K562 (cell line): Measurements from ENCODE around the gene SEMA4F. TPM values are rescaled to one million over a fixed set of nuclear protein-coding genes. Genes with fewer than 3 reads are reported as not detected.

Experiments used
- ATAC-seq: fragments of 200-7000 bp; cut with Tn5 transposase; 3 replicates; pipeline ENCODE4 v1.9.1; 2020; ENCODE audit warnings: moderate library complexity
- BruUV-seq: library from RNA; stranded (reverse); fragments of 400-500 nt; replicated peaks from 2 replicates; lab custom pipeline; 2021; lab: Mats Ljungman, UMichigan
- CTCF ChIA-PET: fragments of 300-600 bp; formaldehyde crosslinking; extraction: SDS; loops from one replicate; lab custom pipeline; 2021; ENCODE audit warnings: low intra/inter-chr PET ratio; lab: Yijun Ruan, JAX
- POLR2A ChIA-PET: fragments of 300-600, 350-650 bp; sonication (Branson Sonifier 250); formaldehyde crosslinking; extraction: SDS; loops from one replicate; lab custom pipeline; 2021; ENCODE audit warnings: antibody characterized with exemption, inconsistent platforms; lab: Yijun Ruan, JAX
- DNase-seq, 4 experiments: peaks; one replicate each; pipeline versions ENCODE4 v3.0.0 to v3.0.0-alpha.2; 2011 to 2018; ENCODE audit warnings: low spot score in 3 of 4, mixed read lengths in 3 of 4; ENCODE audit errors: extremely low read depth in 1 of 4
- FAIRE-seq: peaks from 2 replicates; lab custom pipeline; 2011; peaks lifted over from hg19 to GRCh38; lab: Jason Lieb, UNC
- H2AFZ ChIP-seq: 2 replicates; pipeline ENCODE4 v1.6.0; 2011; ENCODE audit warnings: low read depth, low read length, control low read depth, inconsistent platforms
- H3K27ac ChIP-seq: fragments of 200-600 bp; 3 replicates; pipeline ENCODE4 v1.8.0; 2011; ENCODE audit warnings: low read depth, mild to moderate bottlenecking, control low read depth, inconsistent platforms, low read length, moderate library complexity, mixed read lengths; ENCODE audit errors: extremely low read depth
- H3K27me3 ChIP-seq, 2 experiments: fragments of 300-600 bp in 1 of 2; 2 replicates in 1 of 2; 3 replicates in 1 of 2; pipeline versions ENCODE4 v1.6.0 to v1.8.0; 2011; ENCODE audit warnings: inconsistent platforms in 2 of 2, low read length in 2 of 2, mild to moderate bottlenecking in 1 of 2, mixed read lengths in 1 of 2, moderate library complexity in 1 of 2; ENCODE audit not compliant: control insufficient read depth in 2 of 2, insufficient read depth in 2 of 2
- H3K36me3 ChIP-seq: fragments of 300-600 bp; 3 replicates; pipeline ENCODE4 v1.8.0; 2011; ENCODE audit warnings: mild to moderate bottlenecking, low read length, inconsistent platforms; ENCODE audit not compliant: control insufficient read depth, insufficient read depth
- H3K4me1 ChIP-seq, 2 experiments: fragments of 200-600 bp in 1 of 2; replicated peaks in 1 of 2; 2 replicates in 1 of 2; 3 replicates in 1 of 2; pipeline versions ENCODE4 v1.5.1 to v1.8.0; 2011; ENCODE audit warnings: inconsistent platforms in 2 of 2, low read length in 2 of 2, mild to moderate bottlenecking in 1 of 2, mixed read lengths in 1 of 2, moderate library complexity in 1 of 2; ENCODE audit not compliant: control insufficient read depth in 2 of 2, insufficient read depth in 2 of 2
- H3K4me2 ChIP-seq: 2 replicates; pipeline ENCODE4 v1.6.1; 2011; ENCODE audit warnings: low read length, control low read depth, inconsistent platforms, mixed read lengths; ENCODE audit not compliant: insufficient read depth
- H3K4me3 ChIP-seq: fragments of 200-600 bp; sonication (generic), shearing (Covaris generic); 2 replicates; pipeline ENCODE4 v1.5.1; 2016; ENCODE audit warnings: control low read depth, inconsistent platforms
- H3K79me2 ChIP-seq: fragments of 200-600 bp; 3 replicates; pipeline ENCODE4 v1.8.0; 2011; ENCODE audit warnings: low read length, inconsistent platforms; ENCODE audit not compliant: control insufficient read depth, insufficient read depth
- H3K9ac ChIP-seq, 2 experiments: 2 replicates each; pipeline versions ENCODE4 v1.6.0 to v1.6.1; 2011; ENCODE audit warnings: low read depth in 2 of 2, low read length in 2 of 2, control low read depth in 1 of 2, inconsistent platforms in 1 of 2, mild to moderate bottlenecking in 1 of 2, mixed read lengths in 1 of 2; ENCODE audit not compliant: insufficient read depth in 1 of 2
- H3K9me1 ChIP-seq: one replicate; pipeline ENCODE4 v1.6.0; 2011; ENCODE audit warnings: inconsistent platforms, mild to moderate bottlenecking, low read length, moderate library complexity; ENCODE audit not compliant: control insufficient read depth, insufficient read depth
- H3K9me3 ChIP-seq: replicated peaks from 2 replicates; pipeline ENCODE4 v1.5.1; 2011; ENCODE audit warnings: low read depth, low read length, inconsistent platforms; ENCODE audit not compliant: control insufficient read depth, insufficient read depth
- H4K20me1 ChIP-seq: replicated peaks from 2 replicates; pipeline ENCODE4 v1.6.1; 2011; ENCODE audit warnings: low read length, inconsistent platforms, mixed read lengths; ENCODE audit not compliant: control insufficient read depth, insufficient read depth
- C11orf30 ChIP-seq: fragments of 450-650 bp; IDR thresholded peaks from 2 replicates; pipeline ENCODE4 v1.6.1; 2016; ENCODE audit warnings: low read depth, mild to moderate bottlenecking
- KAT2B ChIP-seq: IDR thresholded peaks from one replicate; pipeline ENCODE4 v1.6.1; 2012; ENCODE audit warnings: low read depth, mild to moderate bottlenecking, control low read depth, inconsistent platforms, low read length, moderate library complexity
- MAFG ChIP-seq: fragments of 450-650 bp; conservative IDR thresholded peaks from 2 replicates; pipeline ENCODE4 v1.6.1; 2016; ENCODE audit warnings: missing genetic modification characterization, missing compliant biosample characterization
- NELFE ChIP-seq: IDR thresholded peaks from 2 replicates; pipeline ENCODE4 v1.6.1; 2011; ENCODE audit warnings: mild to moderate bottlenecking; ENCODE audit not compliant: insufficient read depth, insufficient read length
- RAD51 ChIP-seq: fragments of 450-650 bp; IDR thresholded peaks from 2 replicates; pipeline ENCODE4 v1.7.1; 2016; ENCODE audit warnings: low read depth, mild to moderate bottlenecking, borderline replicate concordance
- SLC30A9 ChIP-seq: fragments of 250-450 bp; sonication (Bioruptor Pico); IDR thresholded peaks from 2 replicates; pipeline ENCODE4 v1.8.0; 2022; ENCODE audit warnings: mild to moderate bottlenecking, moderate library complexity
- SREBF1 ChIP-seq: fragments of 150-350 bp; IDR thresholded peaks from 2 replicates; pipeline ENCODE4 v1.6.1; 2014; ENCODE audit warnings: antibody characterized with exemption, low read depth, low read length, borderline replicate concordance
- TOE1 ChIP-seq, 2 experiments: fragments of 450-650 bp in 1 of 2; sonication (generic) in 1 of 2; formaldehyde crosslinking in 1 of 2; IDR thresholded peaks; 2 replicates each; pipeline versions ENCODE4 v1.7.1 to v1.8.0; 2016 to 2022; ENCODE audit warnings: borderline replicate concordance in 2 of 2, mild to moderate bottlenecking in 2 of 2, antibody characterized with exemption in 1 of 2, inconsistent platforms in 1 of 2, low read depth in 1 of 2, missing genetic modification reagents in 1 of 2, moderate library complexity in 1 of 2
- ZNF316 ChIP-seq: fragments of 450-650 bp; IDR thresholded peaks from 2 replicates; pipeline ENCODE4 v1.6.1; 2016
- WGBS: fragments of 100-300 bp; shearing (Covaris generic); methylation state at CpG from one replicate; pipeline ENCODE4 v1.1.6; 2016; ENCODE audit warnings: low coverage, mixed read lengths; ENCODE audit not compliant: insufficient coverage; ENCODE audit errors: missing lambda C conversion rate; 5-methylcytosine and 5-hydroxymethylcytosine counted together
- in situ Hi-C: fragments of 300-500 bp; cut with MboI; formaldehyde crosslinking; loops from 4 replicates; pipeline ENCODE4 v1.15.0; 2018; ENCODE audit warnings: inconsistent platforms, mixed read lengths
- intact Hi-C: fragments of 100-400 bp; cut with micrococcal nuclease; formaldehyde crosslinking; loops from 2 replicates; pipeline ENCODE4 v1.14.2; 2022
- polyA plus RNA-seq, 8 experiments: library from polyadenylated mRNA; depleted of rRNA in 4 of 8; stranded (reverse) in 5 of 8; unstranded in 3 of 8; fragments of >200 nt; fragmentation: Nextera tagmentation in 2 of 8; fragmentation: Illumina TruSeq in 1 of 8; extraction: Ambion mirVana in 2 of 8; extraction: Trizol in 1 of 8; gene quantifications; 2 replicates each; pipeline versions ENCODE4 v1.2.1 to v1.2.3, GENCODE V29; 2011 to 2014; ENCODE audit warnings: inconsistent platforms in 1 of 8, missing spikeins in 1 of 8
- total RNA-seq, 7 experiments: library from RNA; depleted of rRNA in 6 of 7; stranded (reverse); fragments of >200 nt in 6 of 7; fragmentation: Illumina TruSeq in 2 of 7; extraction: Trizol in 2 of 7; gene quantifications; 2 replicates each; pipeline versions ENCODE4 v1.2.1 to v1.2.3, GENCODE V29; 2011 to 2021; ENCODE audit warnings: low replicate concordance in 1 of 7
- TF ChIP-seq, protein P1 (sequence below): fragments of 450-650 bp; formaldehyde crosslinking; IDR thresholded peaks from 2 replicates; pipeline ENCODE4 v1.4.0; 2020; ENCODE audit warnings: mild to moderate bottlenecking, mixed read lengths
- TF ChIP-seq, protein P2 (sequence below): IDR thresholded peaks from 3 replicates; pipeline ENCODE4 v1.6.1; 2011; ENCODE audit warnings: borderline replicate concordance, mild to moderate bottlenecking, moderate library complexity; ENCODE audit not compliant: insufficient read length; ENCODE audit errors: extremely low read depth
- TF ChIP-seq, protein P3 (sequence below): fragments of 450-650 bp; IDR thresholded peaks from one replicate; pipeline ENCODE4 v1.6.1; 2018; ENCODE audit warnings: mild to moderate bottlenecking, moderate library complexity; ENCODE audit not compliant: partially characterized antibody

The SEMA4F gene
- total and polyA plus RNA-seq, 9 of the 15 experiments (the other 6 are each of a cell fraction or from before 2014, with no cell fraction given), result 0.08 to 1.6 (median 0.33) TPM

DNA sequence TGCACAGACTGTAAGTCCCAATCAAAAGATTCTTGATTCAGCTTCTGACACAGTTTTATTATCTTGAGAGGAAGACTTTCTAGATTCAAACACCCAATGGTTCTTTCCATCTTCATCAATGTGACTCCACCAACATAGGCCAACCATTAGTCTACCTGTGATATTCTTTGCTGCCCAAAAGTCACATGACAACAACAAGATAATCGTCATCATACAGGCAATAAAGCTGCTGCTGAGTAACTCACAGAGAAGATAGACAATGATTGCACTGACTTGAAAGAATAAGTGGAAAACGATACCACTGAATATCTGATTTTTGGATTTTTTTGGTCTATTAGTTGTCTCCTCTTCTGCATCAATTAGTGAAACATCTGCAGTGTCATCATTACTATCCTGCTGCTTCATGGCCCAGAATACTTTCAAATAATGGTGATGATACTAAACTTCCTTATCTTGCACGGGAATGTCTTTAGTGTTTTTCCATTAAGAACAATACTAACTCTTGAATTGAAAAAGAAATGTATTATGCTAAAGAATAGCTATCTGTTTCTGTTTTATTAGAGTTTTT, 25.4 kb upstream of the SEMA4F start:
- Histone ChIP-seq H3K27me3 (no peaks in the 10 kb centered on the region), H3K9ac (no peak overlapping the region), H3K9me1 (no peaks in the 10 kb centered on the region), H3K9me3 (no peaks in the 10 kb centered on the region), H4K20me1 (no peaks in the 10 kb centered on the region), H3K36me3 (no peaks in the 10 kb centered on the region), H2AFZ (0 out of 2 replicates have a peak overlapping the region, but pooled peaks have one; percentile 7), H3K4me2 (no peak overlapping the region), H3K27ac (no peak overlapping the region), H3K4me1 (peaks cover 0 to 8% of the 10 kb centered on the region in 2 experiments; a peak in 2 of 5 replicates), H3K79me2 (no peaks in the 10 kb centered on the region), H3K4me3 (no peak overlapping the region)
- FAIRE-seq (no peak), DNase-seq (no peak), ATAC-seq (no peak)
- POLR2A ChIA-PET, result interaction anchor here (1.0 to 1.1 kb wide), 2 partner anchors 12 to 39 kb away, joined by 3 to 4 read pairs; no protein-coding TSS in a partner anchor
- 7% methylated on average over 3 of the region's 3 CpGs for WGBS
- no TSS peak for BruUV-seq
- intact Hi-C loops (no loop called here), in situ Hi-C loops (no loop called here)
- TF ChIP-seq NELFE (no peak), SREBF1 (no peak), KAT2B (no peak), SLC30A9 (CRISPR knock-in tag) (no peak), MAFG (tag) (peak; percentile 57), C11orf30 (peak; percentile 48; the same call in 1 of the 2 replicates), ZNF316 (peak; percentile 68), TOE1 (IDR thresholded peaks at IDR 0.05; ENCODE audit: borderline replicate concordance) (peak; percentile 68; the same call in 1 of the 2 replicates), TOE1 (CRISPR knock-in tag; IDR thresholded peaks at IDR 0.05; ENCODE audit: borderline replicate concordance, low read depth) (no peak), RAD51 (peak; percentile 62)
- TF ChIP-seq, protein P1, sequence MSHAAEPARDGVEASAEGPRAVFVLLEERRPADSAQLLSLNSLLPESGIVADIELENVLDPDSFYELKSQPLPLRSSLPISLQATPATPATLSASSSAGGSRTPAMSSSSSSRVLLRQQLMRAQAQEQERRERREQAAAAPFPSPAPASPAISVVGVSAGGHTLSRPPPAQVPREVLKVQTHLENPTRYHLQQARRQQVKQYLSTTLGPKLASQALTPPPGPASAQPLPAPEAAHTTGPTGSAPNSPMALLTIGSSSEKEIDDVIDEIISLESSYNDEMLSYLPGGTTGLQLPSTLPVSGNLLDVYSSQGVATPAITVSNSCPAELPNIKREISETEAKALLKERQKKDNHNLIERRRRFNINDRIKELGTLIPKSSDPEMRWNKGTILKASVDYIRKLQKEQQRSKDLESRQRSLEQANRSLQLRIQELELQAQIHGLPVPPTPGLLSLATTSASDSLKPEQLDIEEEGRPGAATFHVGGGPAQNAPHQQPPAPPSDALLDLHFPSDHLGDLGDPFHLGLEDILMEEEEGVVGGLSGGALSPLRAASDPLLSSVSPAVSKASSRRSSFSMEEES, result peak; percentile 90
- TF ChIP-seq, protein P2, sequence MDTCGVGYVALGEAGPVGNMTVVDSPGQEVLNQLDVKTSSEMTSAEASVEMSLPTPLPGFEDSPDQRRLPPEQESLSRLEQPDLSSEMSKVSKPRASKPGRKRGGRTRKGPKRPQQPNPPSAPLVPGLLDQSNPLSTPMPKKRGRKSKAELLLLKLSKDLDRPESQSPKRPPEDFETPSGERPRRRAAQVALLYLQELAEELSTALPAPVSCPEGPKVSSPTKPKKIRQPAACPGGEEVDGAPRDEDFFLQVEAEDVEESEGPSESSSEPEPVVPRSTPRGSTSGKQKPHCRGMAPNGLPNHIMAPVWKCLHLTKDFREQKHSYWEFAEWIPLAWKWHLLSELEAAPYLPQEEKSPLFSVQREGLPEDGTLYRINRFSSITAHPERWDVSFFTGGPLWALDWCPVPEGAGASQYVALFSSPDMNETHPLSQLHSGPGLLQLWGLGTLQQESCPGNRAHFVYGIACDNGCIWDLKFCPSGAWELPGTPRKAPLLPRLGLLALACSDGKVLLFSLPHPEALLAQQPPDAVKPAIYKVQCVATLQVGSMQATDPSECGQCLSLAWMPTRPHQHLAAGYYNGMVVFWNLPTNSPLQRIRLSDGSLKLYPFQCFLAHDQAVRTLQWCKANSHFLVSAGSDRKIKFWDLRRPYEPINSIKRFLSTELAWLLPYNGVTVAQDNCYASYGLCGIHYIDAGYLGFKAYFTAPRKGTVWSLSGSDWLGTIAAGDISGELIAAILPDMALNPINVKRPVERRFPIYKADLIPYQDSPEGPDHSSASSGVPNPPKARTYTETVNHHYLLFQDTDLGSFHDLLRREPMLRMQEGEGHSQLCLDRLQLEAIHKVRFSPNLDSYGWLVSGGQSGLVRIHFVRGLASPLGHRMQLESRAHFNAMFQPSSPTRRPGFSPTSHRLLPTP, result no peak
- TF ChIP-seq, protein P3, sequence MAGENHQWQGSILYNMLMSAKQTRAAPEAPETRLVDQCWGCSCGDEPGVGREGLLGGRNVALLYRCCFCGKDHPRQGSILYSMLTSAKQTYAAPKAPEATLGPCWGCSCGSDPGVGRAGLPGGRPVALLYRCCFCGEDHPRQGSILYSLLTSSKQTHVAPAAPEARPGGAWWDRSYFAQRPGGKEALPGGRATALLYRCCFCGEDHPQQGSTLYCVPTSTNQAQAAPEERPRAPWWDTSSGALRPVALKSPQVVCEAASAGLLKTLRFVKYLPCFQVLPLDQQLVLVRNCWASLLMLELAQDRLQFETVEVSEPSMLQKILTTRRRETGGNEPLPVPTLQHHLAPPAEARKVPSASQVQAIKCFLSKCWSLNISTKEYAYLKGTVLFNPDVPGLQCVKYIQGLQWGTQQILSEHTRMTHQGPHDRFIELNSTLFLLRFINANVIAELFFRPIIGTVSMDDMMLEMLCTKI, result no peak
- CTCF ChIA-PET, result no interaction called here
